ES-I3 (cell line): ENCODE results near the gene ABCF2.

Source experiments
- H3K36me3 ChIP-seq: 2 replicates; pipeline ENCODE4 v1.6.1; 2013; ENCODE audit warnings: mild to moderate bottlenecking, low read length, control low read depth, moderate library complexity; ENCODE audit not compliant: insufficient read depth
- H3K4me1 ChIP-seq: 2 replicates; pipeline ENCODE4 v1.6.1; 2013; ENCODE audit warnings: mild to moderate bottlenecking, control low read depth, low read length; ENCODE audit not compliant: insufficient read depth
- H3K9ac ChIP-seq: 2 replicates; pipeline ENCODE4 v1.6.1; 2013; ENCODE audit warnings: low read depth, mild to moderate bottlenecking, low read length, moderate library complexity
- H3K9me3 ChIP-seq: 2 replicates; pipeline ENCODE4 v1.6.1; 2013; ENCODE audit warnings: mild to moderate bottlenecking, low read length, moderate library complexity; ENCODE audit not compliant: control insufficient read depth, insufficient read depth

The ABCF2 gene

GRCh38 chr7:151248346-151249033, 21.5 kb upstream of the ABCF2 start, which contains the start of gene SMARCD3:
TSS of gene SMARCD3 (minus strand) at chr7:151248694. CDS start at chr7:151248562, 132 bp downstream.
- H3K9ac ChIP-seq: peak within 1 kb of the TSS; percentile 56; the same call in 1 of the 2 replicates
- H3K9me3 ChIP-seq: no peaks in the 10 kb centered on the region; the same call in 1 of the 2 replicates
- H3K36me3 ChIP-seq: no peaks in the 10 kb centered on the region
- H3K4me1 ChIP-seq: peaks cover 13% of the 10 kb centered on the region

GRCh38 chr7:151247611-151248345, 20.8 kb upstream of the ABCF2 start:
- H3K9ac ChIP-seq: peak overlapping the region; percentile 56; the same call in 1 of the 2 replicates
- no peaks in the 10 kb centered on the region for H3K36me3 ChIP-seq
- no peaks in the 10 kb centered on the region; the same call in 1 of the 2 replicates for H3K9me3 ChIP-seq
- H3K4me1 ChIP-seq: peaks cover 18% of the 10 kb centered on the region

DNA sequence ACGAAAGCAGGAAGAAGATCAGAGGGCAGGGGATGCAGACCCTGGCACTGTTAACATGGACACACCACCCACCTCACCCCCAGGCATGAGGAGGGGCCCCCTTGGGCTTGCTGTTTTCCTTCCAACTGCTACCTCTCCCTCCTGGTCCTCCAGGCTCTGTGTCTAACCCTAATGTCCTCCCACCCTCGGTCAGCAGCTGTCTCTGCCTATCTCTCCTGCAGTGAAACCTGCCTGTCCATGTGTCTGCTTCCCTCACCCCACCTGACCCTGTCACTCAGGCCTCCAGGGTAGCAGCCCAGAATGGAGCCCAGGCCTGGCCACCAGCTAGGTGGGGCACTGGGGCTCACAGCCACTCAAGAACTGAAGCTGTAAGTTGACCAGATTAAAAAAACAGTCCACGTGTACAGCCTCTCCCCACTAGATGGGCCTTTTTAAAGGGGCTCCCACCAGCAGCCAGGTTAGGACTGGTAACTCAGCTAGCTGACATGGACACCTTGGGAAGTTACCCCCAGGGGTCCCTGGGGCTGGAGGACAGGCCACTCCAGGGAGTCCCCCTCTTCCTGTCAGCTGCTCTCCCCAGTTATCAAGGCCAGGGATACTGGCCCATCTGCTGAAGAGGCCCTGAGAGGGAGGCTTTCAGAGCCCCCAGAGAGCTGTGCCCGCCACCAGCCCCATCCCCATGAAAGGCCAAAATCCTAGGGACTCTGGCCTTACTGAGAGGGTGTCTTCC, 20.0 kb upstream of the ABCF2 start:
- no peak overlapping the region for H3K9ac ChIP-seq
- peaks cover 18% of the 10 kb centered on the region for H3K4me1 ChIP-seq
- H3K36me3 ChIP-seq: no peaks in the 10 kb centered on the region

DNA sequence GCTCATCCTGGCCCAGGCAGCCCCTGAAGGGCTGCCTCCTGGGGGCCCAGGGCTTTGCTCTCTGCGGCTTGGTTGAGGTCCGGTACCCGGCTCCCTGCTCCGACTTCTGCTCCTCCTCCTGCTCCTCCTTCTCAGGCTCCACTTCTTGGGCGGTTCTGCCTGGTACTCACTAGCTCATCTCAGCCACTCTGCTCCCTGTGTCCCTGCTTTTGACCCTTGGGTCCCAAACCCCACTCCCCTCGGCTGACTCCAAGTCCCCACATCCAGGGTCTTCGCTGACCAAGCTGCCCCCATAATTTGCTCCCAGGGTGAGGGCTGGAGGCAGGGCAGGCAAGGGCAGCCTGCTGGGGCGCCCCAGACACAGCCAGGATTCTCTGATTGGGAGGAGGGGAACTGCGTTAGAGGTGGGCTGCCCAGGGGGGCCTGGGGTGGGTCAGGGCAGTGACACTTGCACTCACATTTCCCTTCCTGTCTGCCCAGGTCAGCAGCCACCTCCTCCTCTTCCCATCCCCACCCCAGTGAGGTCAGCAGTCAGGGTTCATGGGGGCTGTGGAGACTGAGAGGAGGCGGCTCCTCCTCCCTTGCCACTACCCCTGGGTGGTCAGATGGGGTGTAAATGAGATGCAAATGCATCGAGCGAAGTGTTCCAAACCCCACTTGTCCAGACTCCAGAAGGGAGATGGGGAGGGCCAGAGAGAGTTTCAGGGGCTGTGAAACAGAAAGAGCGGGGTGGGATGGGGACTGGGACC, 19.3 kb upstream of the ABCF2 start:
- Histone ChIP-seq H3K4me1 (peaks cover 18% of the 10 kb centered on the region), H3K36me3 (no peaks in the 10 kb centered on the region), H3K9ac (peak overlapping the region; percentile 22; the same call in 1 of the 2 replicates), H3K9me3 (no peaks in the 10 kb centered on the region; the same call in 1 of the 2 replicates)

More for the DNA sequence above, 20.0 kb upstream of the ABCF2 start:
- H3K9me3 ChIP-seq: no peaks in the 10 kb centered on the region; the same call in 1 of the 2 replicates

DNA sequence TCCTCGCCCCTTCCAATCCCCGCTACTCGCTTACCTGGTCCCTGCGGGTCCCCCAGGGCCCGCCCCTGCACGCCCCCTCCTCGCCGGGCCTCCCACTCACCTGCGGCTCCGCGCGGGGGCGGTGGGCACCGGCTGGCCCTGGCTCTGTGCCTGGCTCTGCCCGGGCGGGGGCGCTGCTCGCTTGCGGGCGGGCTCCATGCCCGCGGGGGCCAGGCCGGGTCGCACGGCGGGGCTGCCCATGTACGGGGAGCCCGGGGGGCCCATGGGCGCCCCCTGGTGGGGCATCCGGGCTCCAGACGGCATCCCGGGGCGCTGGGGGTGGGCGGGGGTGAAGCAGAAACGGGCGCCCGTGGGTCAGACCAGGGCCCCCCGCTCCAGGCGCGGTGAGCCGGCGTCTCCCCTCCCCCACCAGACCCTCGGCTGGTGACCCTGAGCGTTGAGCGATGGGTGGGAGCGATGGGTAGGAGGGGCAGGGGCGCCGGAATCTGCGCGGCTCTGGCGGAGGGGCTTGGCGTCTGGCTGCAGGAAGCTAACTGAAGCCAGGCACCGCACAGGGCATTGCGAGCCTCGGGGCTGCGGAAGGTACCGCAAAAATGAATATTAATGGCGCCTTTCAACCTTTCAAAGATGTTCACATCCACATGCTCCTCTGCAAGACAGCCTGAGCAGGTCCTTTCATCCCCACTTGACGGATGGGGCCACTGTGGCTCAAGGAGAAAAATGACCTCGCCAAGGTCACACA, 18.5 kb upstream of the ABCF2 start:
- H3K4me1 ChIP-seq: peaks cover 11% of the 10 kb centered on the region
- H3K36me3 ChIP-seq: no peaks in the 10 kb centered on the region
- H3K9ac ChIP-seq: peak overlapping the region; percentile 39; the same call in 1 of the 2 replicates
- H3K9me3 ChIP-seq: no peaks in the 10 kb centered on the region; the same call in 1 of the 2 replicates

- Histone ChIP-seq H3K9ac (peak overlapping the region; percentile 39; the same call in 1 of the 2 replicates), H3K4me1 (peaks cover 6% of the 10 kb centered on the region), H3K9me3 (no peaks in the 10 kb centered on the region; the same call in 1 of the 2 replicates), H3K36me3 (no peaks in the 10 kb centered on the region)
These were observed 17.9 kb upstream of the ABCF2 start for GRCh38 chr7:151244841-151245346.

DNA sequence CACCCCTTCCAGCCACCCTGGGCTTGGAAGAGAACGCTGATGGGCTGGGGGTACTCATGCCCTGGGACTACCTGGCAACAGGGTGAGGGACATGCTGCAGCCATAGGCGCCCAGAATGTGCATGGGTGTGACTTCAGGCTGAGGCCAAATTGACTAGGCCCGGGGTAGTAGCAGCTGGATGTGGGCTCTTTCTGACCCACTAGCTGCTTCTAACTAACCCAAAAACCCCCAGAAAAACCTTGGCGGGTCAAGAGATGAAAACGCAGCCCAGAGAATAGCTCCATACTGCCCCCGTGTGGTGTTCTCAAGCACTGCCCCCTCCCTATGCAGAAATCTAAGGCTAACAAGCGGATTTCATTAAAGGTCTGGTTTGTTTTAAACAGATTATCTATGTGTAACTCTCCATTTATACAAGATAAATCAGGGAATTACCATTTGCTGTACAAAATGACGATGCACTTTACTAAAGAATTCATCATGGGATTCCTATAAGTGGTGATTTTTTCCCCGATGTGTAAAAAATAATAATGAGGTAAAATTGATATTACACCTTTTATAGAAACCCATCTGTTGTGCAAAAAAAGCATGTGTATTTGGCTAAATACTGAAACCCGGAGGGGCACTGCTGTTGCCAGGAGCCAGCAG, 17.3 kb upstream of the ABCF2 start:
- Histone ChIP-seq H3K9me3 (no peaks in the 10 kb centered on the region; the same call in 1 of the 2 replicates), H3K36me3 (no peaks in the 10 kb centered on the region), H3K4me1 (peaks cover 4% of the 10 kb centered on the region), H3K9ac (no peak overlapping the region)

DNA sequence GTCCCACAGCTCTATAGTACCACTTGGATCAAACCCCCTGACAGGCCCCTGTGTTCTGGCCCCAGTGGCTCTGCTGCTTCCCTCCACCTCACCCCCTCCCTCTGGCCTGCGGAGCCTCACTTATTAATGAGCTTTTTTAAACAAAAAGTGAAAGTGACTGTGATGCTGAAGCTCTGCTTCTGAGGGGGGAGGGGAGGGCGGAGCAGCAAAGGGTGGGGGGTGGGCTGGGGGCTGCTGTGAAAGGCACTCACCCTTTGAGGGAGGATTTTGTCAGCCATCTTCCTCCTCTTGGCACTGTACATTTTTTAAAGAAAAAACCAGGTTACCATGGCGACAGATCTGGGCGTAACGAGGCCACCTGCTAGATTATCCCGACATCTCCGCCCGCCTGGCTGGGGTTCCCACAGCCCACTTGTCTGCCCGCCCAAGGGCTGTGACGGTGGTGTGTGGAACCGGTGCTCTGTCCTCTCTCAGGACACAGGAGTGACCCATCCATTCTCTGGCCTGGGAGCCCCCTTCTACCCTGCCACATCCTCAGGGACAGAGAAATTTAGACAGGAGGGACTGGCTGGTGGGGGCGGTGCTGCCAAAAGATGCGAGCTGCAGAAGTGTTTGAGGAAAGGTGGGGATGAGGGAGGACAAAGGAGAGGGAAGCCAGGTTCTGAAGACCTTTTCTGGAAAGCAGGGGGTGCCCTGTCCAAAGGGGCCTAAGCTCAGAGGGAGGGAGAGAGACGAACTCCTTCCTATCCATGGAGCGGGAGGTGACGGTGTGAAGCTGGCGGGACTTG, 16.6 kb upstream of the ABCF2 start:
- no peaks in the 10 kb centered on the region; the same call in 1 of the 2 replicates for H3K9me3 ChIP-seq
- H3K36me3 ChIP-seq: no peaks in the 10 kb centered on the region
- H3K9ac ChIP-seq: no peak overlapping the region
- H3K4me1 ChIP-seq: peaks cover 4% of the 10 kb centered on the region

- Histone ChIP-seq H3K4me1 (peaks cover 4% of the 10 kb centered on the region), H3K36me3 (no peaks in the 10 kb centered on the region), H3K9ac (no peak overlapping the region), H3K9me3 (no peaks in the 10 kb centered on the region)
These were observed 16.0 kb upstream of the ABCF2 start for GRCh38 chr7:151243045-151243349.

DNA sequence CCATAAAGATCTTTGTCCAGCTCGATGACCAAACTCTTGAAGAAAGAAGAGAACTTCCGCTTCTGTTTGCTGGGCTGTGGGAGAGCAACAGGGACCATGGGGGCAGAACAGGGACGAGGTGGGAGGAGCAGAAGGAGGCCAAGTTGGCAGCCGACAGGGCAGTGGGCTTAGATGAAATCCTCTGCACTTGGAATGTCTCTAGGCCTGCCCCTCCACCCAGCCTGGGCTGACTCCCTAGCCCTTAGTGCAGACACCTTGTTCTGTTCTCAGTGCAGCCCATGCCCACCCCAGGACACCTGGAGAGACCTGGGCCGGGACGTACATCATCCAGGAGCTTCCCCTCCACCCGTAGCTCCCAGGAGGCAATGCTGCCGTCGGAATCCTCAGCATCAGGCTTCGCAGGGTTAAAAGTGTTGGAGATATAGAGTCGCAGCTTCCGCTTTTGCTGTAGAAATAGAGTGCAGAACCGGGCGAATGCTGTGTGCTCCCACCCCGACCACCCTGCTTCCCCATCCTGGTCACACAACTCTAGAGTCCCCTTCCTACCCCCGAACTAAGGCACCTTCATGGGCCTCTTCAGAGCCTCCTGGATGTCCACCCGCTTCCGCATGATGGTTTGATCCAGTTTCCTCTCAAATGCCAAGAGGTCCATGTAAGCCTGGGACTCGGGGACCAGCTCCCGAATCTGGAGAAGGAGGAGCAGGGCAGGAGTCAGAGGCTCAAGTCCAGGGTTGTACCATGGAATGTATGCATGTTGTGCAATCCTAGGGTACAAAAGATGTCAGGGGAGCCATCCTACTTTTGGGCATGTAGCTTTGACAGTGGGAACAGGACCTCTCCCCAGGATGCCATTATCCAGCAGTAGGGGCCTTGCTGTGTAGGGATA, 15.4 kb upstream of the ABCF2 start:
- Histone ChIP-seq H3K9ac (no peak overlapping the region), H3K9me3 (no peaks in the 10 kb centered on the region), H3K36me3 (no peaks in the 10 kb centered on the region), H3K4me1 (peaks cover 4% of the 10 kb centered on the region)

GRCh38 chr7:151241755-151242096, 14.7 kb upstream of the ABCF2 start:
- H3K36me3 ChIP-seq: peaks cover 4% of the 10 kb centered on the region; the same call in 1 of the 2 replicates
- H3K4me1 ChIP-seq: peaks cover 4% of the 10 kb centered on the region
- no peaks in the 10 kb centered on the region for H3K9me3 ChIP-seq
- no peak overlapping the region for H3K9ac ChIP-seq
